Measurements from ENCODE around the gene RSPH10B.
A peak's percentile ranks its signal among the peaks of the same experiment; 100 is the strongest.
"Not testable (repeated sequence)": the region's sequence is repeated elsewhere in the genome, so short reads cannot be mapped to it uniquely, and the experiment has no call there.

Gene RSPH10B

GRCh38 chr7:5926263-5926870 lies 44.1 kb downstream of the RSPH10B start:
- not testable (repeated sequence) for DNase-seq

GRCh38 chr7:5924630-5925029 lies 45.9 kb downstream of the RSPH10B start:
- not testable (repeated sequence) for DNase-seq

GRCh38 chr7:5924180-5924579 lies 46.3 kb downstream of the RSPH10B start:
- not testable (repeated sequence) for DNase-seq

GRCh38 chr7:5916529-5916928 lies 54.0 kb downstream of the RSPH10B start:
- not testable (repeated sequence) for DNase-seq

- not testable (repeated sequence) for DNase-seq
Observed at GRCh38 chr7:5908835-5909234, 61.7 kb downstream of the RSPH10B start.

- DNase-seq, result not testable (repeated sequence)
Observed at GRCh38 chr7:5904726-5905125, 65.8 kb downstream of the RSPH10B start.

GRCh38 chr7:5903002-5903401 lies 67.5 kb downstream of the RSPH10B start:
- DNase-seq, result not testable (repeated sequence)

GRCh38 chr7:5898480-5899224 lies 71.8 kb downstream of the RSPH10B start, which contains the start of gene CCZ1:
Gene CCZ1, plus strand, starts transcription at chr7:5898733. Its CDS starts 67 bp downstream, at chr7:5898800.
- DNase-seq, result peak; percentile 73

- DNase-seq, result peak; percentile 12
Observed at GRCh38 chr7:5897369-5897919, 73.0 kb downstream of the RSPH10B start.

GRCh38 chr7:5892498-5892897 lies 78.0 kb downstream of the RSPH10B start:
- DNase-seq, result no peak

GRCh38 chr7:5890244-5890643 lies 80.2 kb downstream of the RSPH10B start:
- not testable (repeated sequence) for DNase-seq

GRCh38 chr7:5888021-5888420 lies 82.5 kb downstream of the RSPH10B start:
- DNase-seq, result not testable (repeated sequence)

- not testable (repeated sequence) for DNase-seq
Observed at GRCh38 chr7:5884431-5884830, 86.1 kb downstream of the RSPH10B start.

- DNase-seq, result not testable (repeated sequence)
Observed at GRCh38 chr7:5880106-5880505, 90.4 kb downstream of the RSPH10B start.

- DNase-seq, result not testable (repeated sequence)
Observed at GRCh38 chr7:5879591-5879990, 90.9 kb downstream of the RSPH10B start.
